K562 (cell line): ENCODE results near the gene SEC63. TPM values are rescaled to one million over a fixed set of nuclear protein-coding genes. Genes with fewer than 3 reads are reported as not detected.

ENCODE experiments used
- ARID3A ChIP-seq: IDR thresholded peaks from 2 replicates; pipeline ENCODE4 v1.6.1; 2012; ENCODE audit warnings: low read depth, low read length, improper control_type of control experiment, borderline replicate concordance
- ARID4B ChIP-seq: sonication (generic); formaldehyde crosslinking; IDR thresholded peaks from 2 replicates; pipeline ENCODE4 v1.8.0; 2022; ENCODE audit warnings: mild to moderate bottlenecking, missing genetic modification reagents
- ATF3 ChIP-seq, 2 experiments: fragments of 450-650 bp in 1 of 2; sonication (generic) in 1 of 2; formaldehyde crosslinking in 1 of 2; IDR thresholded peaks in 1 of 2; conservative IDR thresholded peaks in 1 of 2; 2 replicates each; pipeline versions ENCODE4 v1.6.1 to v1.8.1; 2016 to 2023; ENCODE audit warnings: mild to moderate bottlenecking in 2 of 2, moderate library complexity in 2 of 2, inconsistent platforms in 1 of 2, missing genetic modification reagents in 1 of 2
- E2F1 ChIP-seq: sonication (generic); formaldehyde crosslinking; IDR thresholded peaks from 2 replicates; pipeline ENCODE4 v1.8.1; 2023; ENCODE audit warnings: mild to moderate bottlenecking, missing genetic modification reagents, moderate library complexity
- GMEB1 ChIP-seq: fragments of 250-450 bp; sonication (Bioruptor Pico); IDR thresholded peaks from 2 replicates; pipeline ENCODE4 v1.4.0; 2020; ENCODE audit warnings: mild to moderate bottlenecking
- HEY1 ChIP-seq: fragments of 250-450 bp; sonication (Bioruptor Pico); IDR thresholded peaks from 2 replicates; pipeline ENCODE4 v1.5.0; 2020; ENCODE audit warnings: mild to moderate bottlenecking, moderate library complexity, borderline replicate concordance
- NFRKB ChIP-seq: fragments of 450-650 bp; IDR thresholded peaks from 2 replicates; pipeline ENCODE4 v1.6.1; 2016; ENCODE audit warnings: low read depth
- NR1H2 ChIP-seq: sonication (generic); formaldehyde crosslinking; IDR thresholded peaks from 2 replicates; pipeline ENCODE4 v1.4.0; 2020; ENCODE audit warnings: mild to moderate bottlenecking, missing genetic modification reagents
- PHF21A ChIP-seq: fragments of 450-650 bp; IDR thresholded peaks from 2 replicates; pipeline ENCODE4 v1.6.1; 2017; ENCODE audit warnings: low read depth, borderline replicate concordance
- PTRF ChIP-seq: fragments of 450-650 bp; IDR thresholded peaks from 2 replicates; pipeline ENCODE4 v1.6.1; 2016; ENCODE audit warnings: mild to moderate bottlenecking, missing genetic modification characterization, missing compliant biosample characterization
- TARDBP ChIP-seq: fragments of 450-650 bp; IDR thresholded peaks from 2 replicates; pipeline ENCODE4 v1.6.1; 2016
- ZC3H4 ChIP-seq: sonication (generic); formaldehyde crosslinking; IDR thresholded peaks from 2 replicates; pipeline ENCODE4 v1.9.0; 2021; ENCODE audit warnings: missing genetic modification reagents, borderline replicate concordance
- polyA plus RNA-seq, 8 experiments: library from polyadenylated mRNA; depleted of rRNA in 4 of 8; stranded (reverse) in 5 of 8; unstranded in 3 of 8; fragments of >200 nt; fragmentation: Nextera tagmentation in 2 of 8; fragmentation: Illumina TruSeq in 1 of 8; extraction: Ambion mirVana in 2 of 8; extraction: Trizol in 1 of 8; gene quantifications; 2 replicates each; pipeline versions ENCODE4 v1.2.1 to v1.2.3, GENCODE V29; 2011 to 2014; ENCODE audit warnings: inconsistent platforms in 1 of 8, missing spikeins in 1 of 8
- total RNA-seq, 7 experiments: library from RNA; depleted of rRNA in 6 of 7; stranded (reverse); fragments of >200 nt in 6 of 7; fragmentation: Illumina TruSeq in 2 of 7; extraction: Trizol in 2 of 7; gene quantifications; 2 replicates each; pipeline versions ENCODE4 v1.2.1 to v1.2.3, GENCODE V29; 2011 to 2021; ENCODE audit warnings: low replicate concordance in 1 of 7

Gene SEC63
- total and polyA plus RNA-seq, 9 of the 15 experiments (the other 6 are each of a cell fraction or from before 2014, with no cell fraction given): 13.8 to 74.6 (median 28.4) TPM

GRCh38 chr6:107847844-107848802, 109.9 kb downstream of the SEC63 start (continued):
- TF ChIP-seq ARID4B (no peak), PTRF (tag) (no peak), NR1H2 (CRISPR knock-in tag) (no peak), PHF21A (peak; percentile 52; the same call in 1 of the 2 replicates), GMEB1 (no peak), ARID3A (no peak), ATF3 (IDR thresholded peaks at IDR 0.05) (no peak), ATF3 (CRISPR knock-in tag; conservative IDR thresholded peaks at IDR 0.05) (no peak), NFRKB (no peak), TARDBP (0 out of 2 replicates have a peak, but pooled peaks have one; percentile 48), E2F1 (no peak), HEY1 (CRISPR knock-in tag) (no peak), ZC3H4 (no peak)
